Glutamatergic neuron (in vitro differentiated cells): ENCODE measurements around the gene RAD51B. TPM values are rescaled to one million over a fixed set of nuclear protein-coding genes. Genes with fewer than 3 reads are reported as not detected.

ENCODE experiments used
- DNase-seq: peaks from one replicate; pipeline ENCODE4 v3.0.0; 2022
- H3K27ac Mint-ChIP-seq: one replicate; pipeline ENCODE4 v1.8.0; 2020; ENCODE audit warnings: mild to moderate bottlenecking, mixed read lengths, inconsistent platforms; ENCODE audit not compliant: unreplicated experiment
- H3K27me3 Mint-ChIP-seq: one replicate; pipeline ENCODE4 v1.8.0; 2020; ENCODE audit warnings: mild to moderate bottlenecking, moderate library complexity, mixed read lengths, inconsistent platforms; ENCODE audit not compliant: unreplicated experiment
- H3K36me3 Mint-ChIP-seq: one replicate; pipeline ENCODE4 v1.8.0; 2020; ENCODE audit warnings: mild to moderate bottlenecking, mixed read lengths, inconsistent platforms; ENCODE audit not compliant: unreplicated experiment
- H3K4me1 Mint-ChIP-seq: one replicate; pipeline ENCODE4 v1.8.0; 2020; ENCODE audit warnings: mild to moderate bottlenecking, low read depth, mixed read lengths, inconsistent platforms; ENCODE audit not compliant: unreplicated experiment
- H3K4me3 Mint-ChIP-seq: one replicate; pipeline ENCODE4 v1.8.0; 2020; ENCODE audit warnings: mild to moderate bottlenecking, mixed read lengths, inconsistent platforms; ENCODE audit not compliant: unreplicated experiment
- H3K9me3 Mint-ChIP-seq: one replicate; pipeline ENCODE4 v1.8.0; 2020; ENCODE audit warnings: mild to moderate bottlenecking, moderate library complexity, mixed read lengths, inconsistent platforms; ENCODE audit not compliant: unreplicated experiment
- total RNA-seq: library from RNA; stranded (reverse); fragmentation: NEBNext Ultra II Directional; extraction: Animal tissue kit (Norgen Biotek cat#: 25700); gene quantifications from one replicate; pipeline ENCODE4 v1.2.1, GENCODE V29; 2021; ENCODE audit not compliant: unreplicated experiment
- TF ChIP-seq, protein P1 (sequence below): fragments of 200-600 bp; sonication (generic); IDR thresholded peaks from one replicate; pipeline ENCODE4 v1.5.0; 2021; ENCODE audit not compliant: partially characterized antibody, unreplicated experiment

Gene RAD51B
- total RNA-seq, 1 donor from 2014 or later = 9.7 TPM

DNA sequence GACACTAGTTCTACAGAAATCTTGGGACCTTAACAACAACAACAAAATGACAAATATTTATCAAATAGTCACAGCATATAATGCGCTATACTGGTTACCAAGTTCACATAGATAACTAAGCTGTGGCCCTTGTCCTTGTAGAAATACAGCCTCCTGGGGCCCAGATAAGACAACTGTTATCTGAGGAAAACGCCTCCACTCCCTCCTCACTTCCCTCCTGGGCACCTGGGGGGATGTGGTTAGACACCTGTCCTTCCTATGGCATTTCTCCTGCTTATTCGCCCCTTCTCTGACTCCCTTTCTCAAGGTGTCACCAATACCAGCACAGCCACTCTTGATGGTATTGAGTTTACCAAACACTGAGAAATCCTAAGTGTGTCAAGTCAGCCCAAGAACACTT is 419.4 kb downstream of the RAD51B start:
- Mint-ChIP-seq H3K36me3 (no peaks in the 10 kb centered on the region), H3K27me3 (no peaks in the 10 kb centered on the region), H3K4me3 (no peak overlapping the region), H3K9me3 (no peaks in the 10 kb centered on the region), H3K27ac (no peak overlapping the region), H3K4me1 (no peaks in the 10 kb centered on the region)
- no peak for DNase-seq
- TF ChIP-seq, protein P1, sequence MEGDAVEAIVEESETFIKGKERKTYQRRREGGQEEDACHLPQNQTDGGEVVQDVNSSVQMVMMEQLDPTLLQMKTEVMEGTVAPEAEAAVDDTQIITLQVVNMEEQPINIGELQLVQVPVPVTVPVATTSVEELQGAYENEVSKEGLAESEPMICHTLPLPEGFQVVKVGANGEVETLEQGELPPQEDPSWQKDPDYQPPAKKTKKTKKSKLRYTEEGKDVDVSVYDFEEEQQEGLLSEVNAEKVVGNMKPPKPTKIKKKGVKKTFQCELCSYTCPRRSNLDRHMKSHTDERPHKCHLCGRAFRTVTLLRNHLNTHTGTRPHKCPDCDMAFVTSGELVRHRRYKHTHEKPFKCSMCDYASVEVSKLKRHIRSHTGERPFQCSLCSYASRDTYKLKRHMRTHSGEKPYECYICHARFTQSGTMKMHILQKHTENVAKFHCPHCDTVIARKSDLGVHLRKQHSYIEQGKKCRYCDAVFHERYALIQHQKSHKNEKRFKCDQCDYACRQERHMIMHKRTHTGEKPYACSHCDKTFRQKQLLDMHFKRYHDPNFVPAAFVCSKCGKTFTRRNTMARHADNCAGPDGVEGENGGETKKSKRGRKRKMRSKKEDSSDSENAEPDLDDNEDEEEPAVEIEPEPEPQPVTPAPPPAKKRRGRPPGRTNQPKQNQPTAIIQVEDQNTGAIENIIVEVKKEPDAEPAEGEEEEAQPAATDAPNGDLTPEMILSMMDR = no peak

DNA sequence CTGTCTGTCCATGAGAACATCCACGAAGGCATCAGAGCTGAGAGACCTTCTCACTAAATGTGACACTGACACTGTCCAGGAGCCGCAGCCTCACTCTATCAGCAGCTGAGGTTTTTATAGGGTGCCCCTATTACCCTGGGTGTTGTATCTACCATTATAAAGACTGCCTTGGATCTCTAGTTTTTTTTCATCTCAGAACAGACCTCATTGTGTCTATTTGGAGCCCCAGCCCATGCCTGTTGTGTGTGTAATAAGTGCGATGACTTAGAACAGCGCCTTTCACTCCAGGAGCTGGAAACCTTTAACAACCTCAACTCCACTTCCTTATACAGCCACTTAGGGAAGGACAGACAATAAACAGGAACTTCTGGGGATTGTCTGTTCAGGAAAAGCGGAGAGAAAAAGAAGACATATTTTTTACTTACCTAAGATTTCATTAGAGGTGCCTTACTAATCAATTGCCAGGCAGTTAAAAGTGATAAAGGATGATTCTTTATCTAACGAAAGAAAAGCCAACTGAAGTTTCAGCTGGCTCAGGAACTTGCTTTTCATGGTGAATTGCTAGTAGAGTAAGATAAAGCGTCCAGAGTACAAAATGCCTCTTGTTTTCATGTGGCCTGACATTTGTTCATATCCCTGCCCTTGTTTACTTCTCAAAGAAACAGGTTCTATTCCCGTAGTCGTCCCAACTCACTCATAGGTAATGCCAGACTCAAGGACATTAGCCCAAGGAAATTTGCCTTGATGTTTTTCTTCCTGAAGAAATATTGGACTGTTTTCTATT is 420.6 kb downstream of the RAD51B start:
- no peaks in the 10 kb centered on the region for H3K27me3 Mint-ChIP-seq
- no peaks in the 10 kb centered on the region for H3K9me3 Mint-ChIP-seq
- TF ChIP-seq, protein P1 = no peak
- no peak for DNase-seq
- no peak overlapping the region for H3K27ac Mint-ChIP-seq
- H3K4me1 Mint-ChIP-seq = no peaks in the 10 kb centered on the region
- no peak overlapping the region for H3K4me3 Mint-ChIP-seq
- H3K36me3 Mint-ChIP-seq = no peaks in the 10 kb centered on the region

DNA sequence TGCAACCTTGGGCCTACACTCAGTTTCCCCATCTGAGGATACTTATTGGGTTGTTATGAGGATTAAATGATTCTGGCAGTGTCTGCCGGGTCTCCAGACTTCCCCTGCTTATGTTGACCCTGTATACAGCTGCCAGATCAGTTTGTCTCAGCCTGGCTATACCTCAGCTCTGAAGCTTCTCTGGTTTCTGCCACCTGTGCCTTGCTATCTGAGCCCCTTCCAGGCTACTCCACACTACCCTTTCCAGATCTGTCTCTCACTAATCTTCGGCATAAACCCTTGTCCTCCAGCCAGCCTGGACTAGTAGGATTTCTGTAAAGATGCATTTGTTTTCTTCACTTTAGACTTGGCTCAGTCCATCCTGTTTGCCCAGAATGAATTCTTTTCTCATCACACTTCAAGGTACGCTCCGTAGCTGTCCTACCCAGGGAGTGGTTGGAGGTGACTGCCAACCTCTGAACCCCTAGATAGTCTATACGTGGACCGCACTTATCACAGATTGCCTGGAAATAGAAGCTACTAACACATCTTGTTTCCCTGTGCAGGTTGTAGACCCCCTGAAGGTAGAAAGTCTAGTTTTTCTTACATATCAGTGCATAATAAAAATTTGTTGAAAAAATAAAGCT is 422.4 kb downstream of the RAD51B start:
- H3K27ac Mint-ChIP-seq = no peak overlapping the region
- no peak for DNase-seq
- no peaks in the 10 kb centered on the region for H3K36me3 Mint-ChIP-seq
- no peaks in the 10 kb centered on the region for H3K4me1 Mint-ChIP-seq
- H3K9me3 Mint-ChIP-seq = no peaks in the 10 kb centered on the region
- TF ChIP-seq, protein P1 = no peak
- H3K27me3 Mint-ChIP-seq = no peaks in the 10 kb centered on the region
- no peak overlapping the region for H3K4me3 Mint-ChIP-seq

DNA sequence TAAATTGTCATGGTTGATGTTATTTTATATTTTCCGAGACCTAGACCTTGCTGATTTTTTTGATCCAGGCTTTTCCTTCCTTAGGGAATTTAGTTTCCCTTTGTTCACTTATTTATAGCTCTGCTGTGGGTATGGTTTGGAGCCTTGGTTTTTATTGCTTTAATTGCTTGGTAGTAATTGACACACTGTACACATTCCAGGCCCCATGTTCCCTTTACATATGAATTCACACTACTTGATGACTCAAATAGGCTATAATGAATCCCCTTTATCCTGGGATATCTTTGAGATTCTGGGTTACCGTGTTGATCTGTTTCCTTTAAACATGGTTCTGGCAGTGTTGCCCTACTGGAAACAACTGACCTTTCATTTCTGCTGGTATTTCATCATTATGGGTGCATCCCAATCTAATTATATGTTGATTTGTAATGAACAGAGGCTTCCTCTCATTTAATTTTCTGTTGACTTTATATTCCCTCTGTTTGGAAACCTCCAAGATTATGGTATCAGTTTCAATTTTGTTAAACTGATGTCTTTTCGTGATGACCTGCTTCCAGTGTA is 424.0 kb downstream of the RAD51B start:
- TF ChIP-seq, protein P1 = no peak
- H3K36me3 Mint-ChIP-seq = no peaks in the 10 kb centered on the region
- no peak for DNase-seq
- no peak overlapping the region for H3K4me3 Mint-ChIP-seq
- H3K4me1 Mint-ChIP-seq = no peaks in the 10 kb centered on the region
- no peaks in the 10 kb centered on the region for H3K9me3 Mint-ChIP-seq
- no peak overlapping the region for H3K27ac Mint-ChIP-seq
- H3K27me3 Mint-ChIP-seq = no peaks in the 10 kb centered on the region
